Peyer's patch (tissue), 4 donors: Measurements from ENCODE around the gene ACACA.

ENCODE experiments used
- CTCF ChIP-seq, 6 experiments: fragments of 450-650 bp in 4 of 6; fragments of 200-600 bp in 2 of 6; sonication (generic) in 1 of 6; IDR thresholded peaks; one replicate each; pipeline ENCODE4 v1.5.1; 2017 to 2019; ENCODE audit warnings: antibody characterized with exemption in 6 of 6, mild to moderate bottlenecking in 3 of 6, moderate library complexity in 1 of 6
- POLR2A ChIP-seq, 2 donors: fragments of 450-650 bp; IDR thresholded peaks; one replicate each; pipeline ENCODE4 v1.5.1; 2017; ENCODE audit warnings: antibody characterized with exemption in 2 of 2, mild to moderate bottlenecking in 2 of 2, moderate library complexity in 2 of 2

GRCh38 chr17:37413875-37414519, 7.4 kb upstream of the ACACA start:
- TF ChIP-seq CTCF (IDR thresholded peaks at IDR 0.05) (no peak), POLR2A (IDR thresholded peaks at IDR 0.05) (no peak)
